Gastroesophageal sphincter (tissue), 4 donors: ENCODE measurements around the gene LIX1L. TPM values are rescaled to one million over a fixed set of nuclear protein-coding genes. Genes with fewer than 3 reads are reported as not detected.
A peak's percentile ranks its signal among the peaks of the same experiment; 100 is the strongest.

ENCODE experiments used
- ATAC-seq: fragments of 150-250 bp; one replicate; pipeline ENCODE4 v1.9.1; 2016; ENCODE audit warnings: mild to moderate bottlenecking, moderate library complexity
- H3K27ac ChIP-seq, 4 donors: fragments of 200-600 bp; sonication (generic) in 3 of 4; 1 replicate in 3 of 4; 2 replicates in 1 of 4; pipeline ENCODE4 v1.5.1; 2016 to 2019
- H3K27me3 ChIP-seq: fragments of 200-600 bp; sonication (generic); one replicate; pipeline ENCODE4 v1.5.1; 2019
- H3K36me3 ChIP-seq, 2 donors: fragments of 200-600 bp; sonication (generic); one replicate each; pipeline ENCODE4 v1.5.1; 2019; ENCODE audit warnings: control low read depth in 1 of 2
- H3K4me1 ChIP-seq, 3 donors: fragments of 200-600 bp; sonication (generic); 1 replicate in 2 of 3; 2 replicates in 1 of 3; pipeline ENCODE4 v1.5.1; 2016 to 2019; ENCODE audit warnings: control low read depth in 2 of 3
- H3K4me3 ChIP-seq, 2 donors: fragments of 200-600 bp; sonication (generic); one replicate each; pipeline ENCODE4 v1.5.1; 2019; ENCODE audit warnings: mild to moderate bottlenecking in 1 of 2, moderate library complexity in 1 of 2
- H3K9me3 ChIP-seq, 3 donors: fragments of 200-600 bp; sonication (generic); one replicate each; pipeline ENCODE4 v1.5.1; 2017 to 2019; ENCODE audit warnings: control low read depth in 2 of 3
- CTCF ChIP-seq, 4 experiments: fragments of 200-600 bp in 2 of 4; fragments of 450-650 bp in 2 of 4; sonication (generic) in 1 of 4; IDR thresholded peaks; one replicate each; pipeline ENCODE4 v1.5.1; 2017 to 2019; ENCODE audit warnings: antibody characterized with exemption in 4 of 4, mild to moderate bottlenecking in 2 of 4, moderate library complexity in 2 of 4
- EP300 ChIP-seq: sonication (generic); formaldehyde crosslinking; IDR thresholded peaks from one replicate; pipeline ENCODE4 v1.6.1; 2017; ENCODE audit warnings: antibody characterized with exemption, mild to moderate bottlenecking
- POLR2A ChIP-seq, 2 donors: fragments of 450-650 bp; IDR thresholded peaks; one replicate each; pipeline ENCODE4 v1.6.1; 2017; ENCODE audit warnings: antibody characterized with exemption in 2 of 2, mild to moderate bottlenecking in 2 of 2, moderate library complexity in 1 of 2
- POLR2AphosphoS5 ChIP-seq: sonication (generic); formaldehyde crosslinking; IDR thresholded peaks from one replicate; pipeline ENCODE4 v1.6.1; 2017; ENCODE audit warnings: antibody characterized with exemption
- WGBS, 2 donors: methylation state at CpG; one replicate each; pipeline ENCODE4 v1.1.5; 2018; ENCODE audit warnings: low coverage in 1 of 2; 5-methylcytosine and 5-hydroxymethylcytosine counted together
- total RNA-seq, 4 donors: library from RNA; depleted of rRNA; stranded (reverse); fragments of >200 nt; gene quantifications; one replicate each; pipeline ENCODE4 v1.1.0, GENCODE V29; 2016

The LIX1L gene
- total RNA-seq, 4 donors from 2014 or later = 37.8 to 53.5 (median 45.3) TPM

DNA sequence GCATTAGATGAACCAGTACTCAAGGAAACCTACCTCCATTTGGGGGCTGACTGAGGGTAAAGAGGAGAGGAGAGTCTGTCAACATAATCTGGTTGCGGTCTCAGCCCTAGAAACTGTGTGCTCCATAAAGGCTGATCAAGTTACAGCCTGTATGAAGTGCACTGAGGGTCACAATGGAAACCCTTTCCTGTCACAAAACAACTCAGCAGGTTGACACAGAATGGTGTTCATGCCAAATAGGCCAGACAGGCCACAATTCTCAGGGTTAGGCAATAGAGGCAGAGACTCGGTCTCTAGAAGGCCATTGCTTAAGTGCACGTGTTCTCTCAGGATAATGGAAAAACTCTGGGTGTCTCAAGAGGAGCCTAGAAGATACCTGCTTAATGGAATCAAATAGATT lies 68.1 kb downstream of the LIX1L start:
- TF ChIP-seq POLR2AphosphoS5 = no peak
- no peak overlapping the region for H3K27ac ChIP-seq
- no peaks in the 10 kb centered on the region for H3K27me3 ChIP-seq
- 84 to 88% methylated on average over 3 of the region's 3 CpGs for WGBS, 2 donors
- H3K4me1 ChIP-seq = peaks cover 7 to 42% (median 17%) of the 10 kb centered on the region in 3 donors
- no peaks in the 10 kb centered on the region for H3K9me3 ChIP-seq
- H3K4me3 ChIP-seq = no peak overlapping the region
- no peak for ATAC-seq
- no peaks in the 10 kb centered on the region for H3K36me3 ChIP-seq

DNA sequence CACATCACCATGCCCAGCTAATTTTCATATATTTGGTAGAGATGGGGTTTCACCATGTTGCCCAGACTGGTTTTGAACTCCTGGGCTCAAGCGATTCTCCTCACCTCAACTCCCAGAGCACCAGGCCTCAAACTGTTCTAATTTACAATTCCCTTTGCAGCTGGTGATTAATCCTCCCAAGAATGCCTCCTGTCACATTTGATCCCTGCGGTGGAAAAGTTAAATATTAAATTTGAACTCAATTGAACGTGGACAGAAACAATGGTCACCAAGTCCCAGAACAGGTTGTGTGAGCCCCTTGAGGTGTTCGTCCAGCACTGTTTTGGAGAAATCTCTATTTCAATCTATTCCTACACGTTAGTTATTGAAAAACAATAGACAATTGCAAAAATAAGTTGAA lies 70.2 kb downstream of the LIX1L start:
- Histone ChIP-seq H3K4me3 (no peak overlapping the region), H3K4me1 (peaks cover 7 to 35% (median 17%) of the 10 kb centered on the region in 3 donors), H3K9me3 (no peaks in the 10 kb centered on the region), H3K27ac (no peak overlapping the region), H3K27me3 (no peaks in the 10 kb centered on the region), H3K36me3 (no peaks in the 10 kb centered on the region)
- TF ChIP-seq CTCF (IDR thresholded peaks at IDR 0.05) (no peak), POLR2A (IDR thresholded peaks at IDR 0.05) (no peak), EP300 (no peak), POLR2AphosphoS5 (no peak)
- ATAC-seq = no peak
- 62 to 79% methylated on average over 3 to 5 of the region's 5 CpGs for WGBS, 2 donors

GRCh38 chr1:145886816-145887215 lies 71.0 kb downstream of the LIX1L start:
- H3K27ac ChIP-seq = peak overlapping the region in 1 of 4 donors; percentile 38
- ATAC-seq = no peak

GRCh38 chr1:145886390-145886789 lies 71.4 kb downstream of the LIX1L start:
- no peaks in the 10 kb centered on the region for H3K27me3 ChIP-seq
- 36 to 40% methylated on average over 10 to 11 of the region's 11 CpGs for WGBS, 2 donors
- peak; percentile 46 for ATAC-seq
- H3K27ac ChIP-seq = peak overlapping the region in 2 of 4 donors; percentile 32 to 38
- no peak for TF ChIP-seq CTCF (IDR thresholded peaks at IDR 0.05)
- TF ChIP-seq EP300 = no peak
- no peak for TF ChIP-seq POLR2A (IDR thresholded peaks at IDR 0.05)
- no peak for TF ChIP-seq POLR2AphosphoS5
- H3K4me1 ChIP-seq = peaks cover 2 to 23% (median 6%) of the 10 kb centered on the region in 3 donors
- no peaks in the 10 kb centered on the region for H3K9me3 ChIP-seq
- H3K36me3 ChIP-seq = no peaks in the 10 kb centered on the region
- peak overlapping the region; percentile 51 to 67 for H3K4me3 ChIP-seq

More at GRCh38 chr1:145886816-145887215, 71.0 kb downstream of the LIX1L start:
- no peaks in the 10 kb centered on the region for H3K9me3 ChIP-seq
- 50 to 52% methylated on average over 6 to 7 of the region's 8 CpGs for WGBS, 2 donors
- TF ChIP-seq POLR2A (IDR thresholded peaks at IDR 0.05) (no peak), CTCF (IDR thresholded peaks at IDR 0.05) (no peak), POLR2AphosphoS5 (no peak), EP300 (no peak)
- no peak overlapping the region for H3K4me3 ChIP-seq
- no peaks in the 10 kb centered on the region for H3K36me3 ChIP-seq
- no peaks in the 10 kb centered on the region for H3K27me3 ChIP-seq
- H3K4me1 ChIP-seq = peaks cover 4 to 27% (median 10%) of the 10 kb centered on the region in 3 donors

DNA sequence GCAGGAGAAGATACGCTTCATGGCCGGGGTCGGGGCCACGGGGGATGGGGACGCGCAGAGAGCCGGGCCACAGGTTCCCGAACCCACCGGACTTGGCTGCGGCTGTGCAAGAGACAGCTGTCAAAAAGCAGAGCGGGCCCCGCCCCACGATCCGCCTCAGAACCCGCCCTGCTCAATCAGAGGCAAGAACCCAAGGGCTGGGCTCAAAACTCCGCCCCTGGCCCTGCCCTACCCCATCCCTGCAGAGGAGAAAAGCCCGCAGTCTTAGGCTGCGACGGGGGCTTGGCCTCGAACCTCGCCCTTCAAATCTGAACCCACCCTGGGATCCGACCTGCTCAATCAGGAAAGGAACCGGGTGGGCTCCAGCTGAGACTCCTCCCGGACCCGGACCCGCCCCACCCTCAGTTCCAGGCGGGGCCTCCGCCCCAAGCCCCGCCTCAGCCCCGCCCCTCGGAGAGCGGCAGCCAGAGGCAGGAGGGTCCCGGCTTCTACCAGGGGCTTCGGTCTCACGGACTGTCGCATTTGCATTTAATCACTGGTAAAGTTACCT lies 72.0 kb downstream of the LIX1L start, which contains the start of gene ANKRD35:
ANKRD35 (minus strand) TSS at position 129 of the 550 bp plus-strand sequence; CDS start at position 21, 108 bp downstream.
- H3K36me3 ChIP-seq = no peaks in the 10 kb centered on the region
- peak within 1 kb of the TSS in 2 of 4 donors; percentile 32 to 38 for H3K27ac ChIP-seq
- H3K9me3 ChIP-seq = no peaks in the 10 kb centered on the region
- WGBS, 2 donors = no CpG with 5 or more reads among the region's 36 CpGs
- H3K4me3 ChIP-seq = peak within 1 kb of the TSS; percentile 51 to 67
- no peaks in the 10 kb centered on the region for H3K27me3 ChIP-seq
- no peak for TF ChIP-seq CTCF (IDR thresholded peaks at IDR 0.05)
- no peak for TF ChIP-seq POLR2AphosphoS5
- no peak for TF ChIP-seq POLR2A (IDR thresholded peaks at IDR 0.05)
- TF ChIP-seq EP300 = no peak
- H3K4me1 ChIP-seq = peaks cover 0 to 17% (median 3%) of the 10 kb centered on the region in 3 donors
- ATAC-seq = peak; percentile 94
